Measurements from ENCODE around the gene SLC7A1.

SLC7A1 gene

DNA sequence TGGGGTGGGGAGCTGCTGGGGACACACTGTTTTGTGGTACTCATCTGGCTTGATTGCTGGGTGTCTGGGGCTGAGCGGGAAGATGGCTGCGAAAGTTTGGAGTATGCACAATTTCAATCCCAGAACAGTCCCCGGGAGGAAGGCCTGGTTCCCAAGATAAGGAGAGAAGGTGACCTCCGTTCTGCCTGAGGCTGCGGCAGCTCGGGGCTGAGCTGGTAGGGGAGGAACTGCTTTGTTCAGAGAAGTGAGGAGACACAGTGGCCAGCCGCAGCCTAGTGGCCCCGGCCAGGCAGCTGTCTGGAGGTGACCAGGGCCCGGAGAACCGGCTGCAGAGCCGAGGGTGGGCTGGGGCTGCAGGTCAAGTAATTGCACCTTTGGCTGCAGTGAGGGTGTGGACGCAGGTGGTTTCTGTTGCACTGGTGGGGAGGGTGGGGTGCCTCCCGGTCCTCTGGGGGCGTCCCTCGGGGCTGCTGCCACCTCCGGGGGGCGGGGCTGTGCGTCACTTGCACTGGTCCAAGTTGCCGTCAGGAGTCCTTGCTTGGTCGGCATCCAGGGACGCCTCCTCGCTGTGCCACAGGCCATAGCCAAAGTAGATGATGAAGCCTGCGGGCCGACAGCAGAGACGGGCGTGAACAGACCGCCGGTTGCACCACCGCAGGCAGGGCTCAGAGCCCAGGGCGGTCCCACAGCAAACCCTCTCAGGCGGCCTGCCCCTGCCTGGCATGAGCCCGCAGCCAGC lies 81.3 kb downstream of the SLC7A1 start:
- Mint-ChIP-seq H3K27ac (peak overlapping the region in 1 of 2 donors; percentile 83), H3K36me3 (ENCODE audit: insufficient read depth) (peaks cover 8% of the 10 kb centered on the region), H3K4me1 (ENCODE audit: low read depth in 2 of 2) (no peaks in the 10 kb centered on the region), H3K4me3 (no peak overlapping the region), H3K27me3 (no peaks in the 10 kb centered on the region), H3K9me3 (no peaks in the 10 kb centered on the region)
- DNase-seq (no peak), ATAC-seq (replicated peaks) (no peak)

DNA sequence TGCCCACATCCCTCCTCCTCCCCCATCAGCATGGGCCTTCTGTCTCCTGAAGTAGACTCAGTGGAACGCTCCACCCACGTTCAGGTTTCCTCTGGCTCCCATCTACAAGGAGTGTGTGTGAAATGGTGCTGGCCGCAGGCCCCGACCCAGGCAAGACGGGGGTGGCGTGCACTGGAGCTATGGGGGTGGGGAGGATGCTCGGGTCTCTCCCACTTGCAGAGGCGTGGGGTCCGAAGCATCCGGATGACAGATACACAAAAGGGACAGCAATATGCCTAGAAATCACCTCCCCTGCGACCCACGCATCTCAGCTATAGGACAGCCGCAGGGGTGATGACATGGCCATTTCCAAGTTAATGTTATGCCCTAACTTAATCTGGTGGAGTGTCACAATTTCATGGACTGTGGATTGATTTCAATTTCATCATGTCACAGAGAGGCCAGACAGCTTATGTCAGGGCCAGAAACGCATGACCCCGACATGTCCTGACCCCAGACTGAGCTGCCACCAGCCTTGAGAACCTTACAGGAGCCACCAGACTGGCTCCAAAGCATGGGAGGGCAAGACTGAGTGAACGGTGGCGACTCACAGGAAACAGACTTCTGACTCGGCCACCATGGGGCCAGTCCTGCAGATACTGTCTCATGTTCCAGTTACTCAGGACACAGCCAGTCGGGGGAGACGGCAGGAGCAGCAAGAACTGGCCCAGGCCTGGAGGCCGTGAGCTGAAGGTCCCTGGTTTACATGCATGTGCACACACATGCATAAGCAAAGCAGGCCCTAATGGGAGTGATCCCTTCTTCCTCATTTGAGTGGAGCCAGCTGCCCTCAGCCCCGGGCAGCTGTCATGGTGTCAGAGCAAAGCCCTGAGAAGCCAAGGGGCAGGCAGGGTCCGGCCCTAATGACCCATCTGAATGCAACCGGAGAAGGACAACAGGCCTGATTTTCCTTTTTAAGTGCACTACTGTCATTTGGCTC lies 82.2 kb downstream of the SLC7A1 start:
- ATAC-seq (replicated peaks) (no peak), DNase-seq (no peak)
- peak overlapping the region; percentile 66 to 83 for H3K27ac Mint-ChIP-seq
- no peaks in the 10 kb centered on the region for H3K9me3 Mint-ChIP-seq
- no peaks in the 10 kb centered on the region for H3K27me3 Mint-ChIP-seq
- no peak overlapping the region for H3K4me3 Mint-ChIP-seq
- H3K4me1 Mint-ChIP-seq (ENCODE audit: low read depth in 2 of 2) = no peaks in the 10 kb centered on the region
- peaks cover 8% of the 10 kb centered on the region for H3K36me3 Mint-ChIP-seq (ENCODE audit: insufficient read depth)

- Mint-ChIP-seq H3K27me3 (no peaks in the 10 kb centered on the region), H3K36me3 (ENCODE audit: insufficient read depth) (peaks cover 8% of the 10 kb centered on the region), H3K4me1 (ENCODE audit: low read depth in 2 of 2) (no peaks in the 10 kb centered on the region), H3K9me3 (no peaks in the 10 kb centered on the region), H3K27ac (peak overlapping the region; percentile 28 to 66), H3K4me3 (no peak overlapping the region)
- no peak for DNase-seq
- ATAC-seq (replicated peaks) = no peak
Observed at GRCh38 chr13:29511980-29512379, 83.5 kb downstream of the SLC7A1 start.

DNA sequence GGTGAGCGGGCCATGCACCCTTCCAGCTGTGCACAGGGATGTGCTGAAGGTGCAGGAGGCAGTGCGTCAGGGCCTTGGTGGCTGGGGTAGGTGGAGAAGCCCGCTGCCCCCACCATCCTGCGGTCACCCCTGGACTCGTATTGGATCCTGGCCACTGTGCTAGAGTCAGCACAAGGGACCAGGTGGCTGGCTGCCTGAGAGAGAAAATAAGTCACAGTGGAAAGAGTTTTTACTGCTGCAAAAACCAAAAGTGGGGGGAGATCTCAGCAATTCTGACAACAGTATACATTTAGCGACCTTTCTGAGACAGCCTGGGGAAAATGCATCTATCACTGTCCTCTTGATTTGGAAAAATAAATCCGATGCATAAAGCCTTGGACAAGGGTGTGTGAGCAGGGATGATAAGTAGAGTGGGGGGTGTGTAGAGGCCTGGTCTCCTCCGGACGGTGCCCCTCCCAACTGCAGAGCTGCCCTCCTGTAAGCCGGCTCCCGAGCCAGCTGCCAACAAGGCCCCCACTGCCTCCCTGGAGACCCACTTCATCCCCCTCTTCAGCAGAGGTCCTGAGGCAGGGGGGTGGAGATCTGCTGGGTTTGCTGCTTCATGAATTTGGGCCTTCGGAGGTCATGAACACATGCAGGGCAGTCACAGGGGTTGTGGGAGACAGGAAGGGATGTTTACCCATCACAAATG lies 84.2 kb downstream of the SLC7A1 start:
- Mint-ChIP-seq H3K36me3 (ENCODE audit: insufficient read depth) (peaks cover 8% of the 10 kb centered on the region), H3K27ac (no peak overlapping the region)
- DNase-seq = no peak

GRCh38 chr13:29510651-29511084 lies 84.8 kb downstream of the SLC7A1 start:
- no peaks in the 10 kb centered on the region for H3K4me1 Mint-ChIP-seq (ENCODE audit: low read depth in 2 of 2)
- no peaks in the 10 kb centered on the region for H3K9me3 Mint-ChIP-seq
- H3K36me3 Mint-ChIP-seq (ENCODE audit: insufficient read depth) = peaks cover 8% of the 10 kb centered on the region
- H3K4me3 Mint-ChIP-seq = no peak overlapping the region
- peaks cover 0 to 3% of the 10 kb centered on the region in 2 donors for H3K27me3 Mint-ChIP-seq
- no peak overlapping the region for H3K27ac Mint-ChIP-seq
- DNase-seq (no peak), ATAC-seq (replicated peaks) (no peak)

More for the DNA sequence above, 84.2 kb downstream of the SLC7A1 start:
- Mint-ChIP-seq H3K4me3 (no peak overlapping the region), H3K9me3 (no peaks in the 10 kb centered on the region), H3K27me3 (no peaks in the 10 kb centered on the region), H3K4me1 (ENCODE audit: low read depth in 2 of 2) (no peaks in the 10 kb centered on the region)
- no peak for ATAC-seq (replicated peaks)

DNA sequence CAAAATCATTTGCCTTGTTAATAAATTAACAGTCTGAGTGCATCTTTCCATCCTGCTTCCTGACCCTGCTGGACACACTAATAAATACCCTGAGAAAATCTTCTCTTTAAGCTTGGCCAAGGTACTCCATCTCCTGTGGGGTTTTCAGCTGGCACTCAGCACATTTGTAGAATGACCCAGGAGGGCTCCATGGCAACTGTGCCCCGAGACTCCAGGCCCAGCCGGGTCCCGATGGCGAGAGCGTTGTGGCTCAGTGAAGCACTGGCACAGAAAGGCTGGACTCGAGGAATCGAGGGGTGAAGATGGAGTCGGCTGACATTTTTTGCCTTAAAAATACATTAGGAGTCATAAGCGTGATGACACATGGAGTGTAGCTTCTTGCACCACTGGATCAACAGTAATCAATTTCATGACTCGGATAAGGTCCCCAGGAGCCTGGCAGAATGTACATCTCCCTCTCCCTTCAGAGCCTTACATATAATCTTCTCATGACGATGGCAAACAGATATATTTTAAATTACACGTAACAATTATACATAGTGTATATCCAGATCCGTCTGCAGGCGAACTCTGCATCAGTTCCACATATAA lies 85.4 kb downstream of the SLC7A1 start:
- ATAC-seq (replicated peaks) (no peak), DNase-seq (no peak)
- Mint-ChIP-seq H3K27ac (no peak overlapping the region), H3K4me3 (no peak overlapping the region), H3K4me1 (ENCODE audit: low read depth in 2 of 2) (no peaks in the 10 kb centered on the region), H3K9me3 (no peaks in the 10 kb centered on the region), H3K27me3 (peaks cover 0 to 9% of the 10 kb centered on the region in 2 donors), H3K36me3 (ENCODE audit: insufficient read depth) (peaks cover 8% of the 10 kb centered on the region)

DNA sequence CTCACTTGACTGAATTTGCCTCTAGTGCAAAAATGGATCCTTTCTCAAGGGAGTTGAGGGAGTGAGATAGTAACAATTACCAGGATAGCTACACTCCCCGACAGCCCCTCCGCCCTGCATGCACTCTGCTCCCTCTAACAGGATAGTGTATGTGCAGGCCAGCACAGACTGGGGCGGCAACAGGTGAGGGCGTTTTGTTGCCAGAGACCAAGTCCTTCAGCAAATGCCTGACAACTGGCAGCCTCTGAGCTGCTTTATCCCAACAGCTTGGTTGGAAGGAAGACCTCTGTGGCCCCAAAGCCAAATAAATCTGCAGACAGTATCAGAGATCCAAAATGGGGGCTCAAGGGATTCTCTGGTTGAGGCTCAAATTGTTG lies 86.6 kb downstream of the SLC7A1 start:
- peaks cover 5% of the 10 kb centered on the region for H3K36me3 Mint-ChIP-seq (ENCODE audit: insufficient read depth)
- H3K4me1 Mint-ChIP-seq (ENCODE audit: low read depth in 2 of 2) = no peaks in the 10 kb centered on the region
- H3K9me3 Mint-ChIP-seq = no peaks in the 10 kb centered on the region
- peak overlapping the region; percentile 23 to 27 for H3K27ac Mint-ChIP-seq
- H3K4me3 Mint-ChIP-seq = no peak overlapping the region
- no peak for DNase-seq
- H3K27me3 Mint-ChIP-seq = peaks cover under 1 to 19% of the 10 kb centered on the region in 2 donors
- ATAC-seq (replicated peaks) = no peak

- Mint-ChIP-seq H3K27ac (peak overlapping the region in 1 of 2 donors; percentile 27), H3K4me3 (no peak overlapping the region), H3K9me3 (no peaks in the 10 kb centered on the region), H3K36me3 (ENCODE audit: insufficient read depth) (peaks cover 3% of the 10 kb centered on the region), H3K4me1 (ENCODE audit: low read depth in 2 of 2) (no peaks in the 10 kb centered on the region), H3K27me3 (peaks cover 6 to 25% of the 10 kb centered on the region in 2 donors)
- DNase-seq (peak; percentile 61 to 75 (median 63)), ATAC-seq (replicated peaks) (peak; percentile 73)
Observed at GRCh38 chr13:29508130-29508875, 87.2 kb downstream of the SLC7A1 start.

GRCh38 chr13:29507356-29507755 lies 88.1 kb downstream of the SLC7A1 start:
- Mint-ChIP-seq H3K4me1 (ENCODE audit: low read depth in 2 of 2) (no peaks in the 10 kb centered on the region), H3K27me3 (peaks cover 14 to 34% of the 10 kb centered on the region in 2 donors), H3K27ac (no peak overlapping the region), H3K4me3 (no peak overlapping the region), H3K36me3 (ENCODE audit: insufficient read depth) (peaks cover 2% of the 10 kb centered on the region), H3K9me3 (no peaks in the 10 kb centered on the region)
- DNase-seq = no peak
- no peak for ATAC-seq (replicated peaks)

GRCh38 chr13:29505950-29506349 lies 89.5 kb downstream of the SLC7A1 start:
- no peak overlapping the region for H3K27ac Mint-ChIP-seq
- H3K9me3 Mint-ChIP-seq = no peaks in the 10 kb centered on the region
- ATAC-seq (replicated peaks) (no peak), DNase-seq (no peak)
- peaks cover 21 to 34% of the 10 kb centered on the region in 2 donors for H3K27me3 Mint-ChIP-seq
- no peaks in the 10 kb centered on the region for H3K4me1 Mint-ChIP-seq (ENCODE audit: low read depth in 2 of 2)
- H3K4me3 Mint-ChIP-seq = no peak overlapping the region
- peaks cover under 1% of the 10 kb centered on the region for H3K36me3 Mint-ChIP-seq (ENCODE audit: insufficient read depth)

DNA sequence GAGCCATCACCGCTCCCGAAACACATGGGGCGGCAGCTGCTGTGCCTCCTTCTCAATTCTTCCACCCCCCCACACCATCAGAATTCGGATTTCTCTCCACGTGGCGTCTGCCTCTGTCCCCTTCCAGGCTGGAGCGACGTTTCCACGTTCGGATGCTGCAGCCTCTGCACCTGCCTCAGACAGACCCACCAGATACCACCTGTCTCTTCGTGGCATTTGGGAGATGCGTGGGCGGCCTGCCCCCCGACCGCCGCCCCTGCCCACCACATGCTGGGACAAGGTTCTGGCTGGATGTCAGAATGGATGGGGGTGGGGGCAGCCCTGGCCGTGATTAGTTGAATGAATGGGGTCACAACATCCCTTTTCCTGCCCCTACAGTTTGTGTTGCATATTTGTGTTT lies 90.0 kb downstream of the SLC7A1 start:
- H3K36me3 Mint-ChIP-seq (ENCODE audit: insufficient read depth) = no peaks in the 10 kb centered on the region
- ATAC-seq (replicated peaks) (no peak), DNase-seq (no peak)
- no peaks in the 10 kb centered on the region for H3K9me3 Mint-ChIP-seq
- no peak overlapping the region for H3K27ac Mint-ChIP-seq
- H3K4me1 Mint-ChIP-seq (ENCODE audit: low read depth in 2 of 2) = no peaks in the 10 kb centered on the region
- H3K27me3 Mint-ChIP-seq = peaks cover 21 to 34% of the 10 kb centered on the region in 2 donors
- no peak overlapping the region for H3K4me3 Mint-ChIP-seq

DNA sequence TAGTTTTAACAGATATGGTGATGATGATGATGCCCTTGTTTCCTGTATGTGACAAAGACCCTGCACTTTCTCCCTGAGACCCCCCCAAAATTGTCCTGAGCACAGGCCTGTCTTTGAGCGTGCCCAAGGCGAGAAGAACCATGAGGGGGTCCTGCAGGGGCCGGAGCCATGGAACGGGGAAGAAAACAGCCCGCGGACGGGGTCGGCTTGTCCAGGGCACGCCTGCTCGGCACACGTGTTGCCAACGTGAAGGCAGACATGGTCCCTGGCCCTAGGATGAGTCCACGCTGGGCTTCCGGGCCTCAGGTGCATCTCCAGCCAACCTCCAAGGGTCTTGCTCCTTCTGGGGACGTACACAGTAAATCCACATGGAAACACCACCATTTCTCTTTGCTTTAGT lies 90.8 kb downstream of the SLC7A1 start:
- Mint-ChIP-seq H3K36me3 (ENCODE audit: insufficient read depth) (no peaks in the 10 kb centered on the region), H3K27ac (no peak overlapping the region), H3K27me3 (peaks cover 21 to 34% of the 10 kb centered on the region in 2 donors), H3K4me1 (ENCODE audit: low read depth in 2 of 2) (no peaks in the 10 kb centered on the region), H3K9me3 (no peaks in the 10 kb centered on the region), H3K4me3 (no peak overlapping the region)
- no peak for DNase-seq
- ATAC-seq (replicated peaks) = no peak
